Right lobe of liver (tissue), 4 donors: ENCODE results near the gene CLEC16A.

Source experiments
- POLR2A ChIP-seq: fragments of 450-650 bp; IDR thresholded peaks from one replicate; pipeline ENCODE4 v1.6.1; 2017; ENCODE audit warnings: antibody characterized with exemption, mild to moderate bottlenecking
- TF ChIP-seq, protein P1 (sequence below), 4 donors: fragments of 200-600 bp in 3 of 4; fragments of 450-650 bp in 1 of 4; IDR thresholded peaks; one replicate each; pipeline versions ENCODE4 v1.5.1 to v1.8.0; 2016 to 2022; ENCODE audit warnings: antibody characterized with exemption in 4 of 4, mild to moderate bottlenecking in 2 of 4
- donor health status: DM: no; HTN: no; CAD: no.
- donor health status: DM: no; HTN: no; CAD: no.
- donor health status: DM: no; HTN: yes; CAD: no.

DNA sequence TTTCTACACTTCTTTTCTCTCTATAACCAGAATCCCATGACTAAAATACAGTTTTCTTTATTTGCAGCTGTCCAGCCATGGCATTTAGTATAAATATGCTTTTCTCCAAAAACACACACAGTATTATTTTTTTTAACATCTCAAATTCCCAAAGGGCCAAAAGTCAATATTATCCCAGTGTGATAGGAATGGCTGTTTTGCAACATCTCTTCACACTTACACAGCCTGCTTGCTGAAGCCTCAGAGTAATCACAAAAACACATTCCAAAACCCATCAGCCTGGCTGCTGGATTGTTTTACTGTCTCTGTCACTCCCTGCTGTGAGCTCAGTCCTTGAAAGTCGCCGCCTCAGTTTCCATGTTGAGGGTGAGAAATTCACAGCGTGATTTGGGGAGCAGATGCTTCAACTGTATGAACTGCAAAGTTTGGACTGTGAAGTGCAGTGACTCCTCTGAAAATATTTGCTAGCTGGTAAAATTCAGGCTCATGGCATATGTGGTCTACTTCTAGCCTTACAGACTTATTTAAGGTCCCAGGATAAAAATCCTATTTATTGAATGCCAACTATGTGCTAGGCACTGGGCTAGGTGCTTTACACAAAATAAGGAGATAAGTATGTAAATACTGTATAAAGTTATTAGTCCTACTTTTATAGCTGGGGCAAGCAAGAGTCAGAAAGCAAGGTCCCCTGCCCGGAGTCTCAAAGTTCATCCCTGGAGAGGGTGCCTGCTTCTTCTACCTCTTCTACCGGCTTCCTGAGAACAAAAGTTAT, 195.1 kb downstream of the CLEC16A start:
- TF ChIP-seq, protein P1, sequence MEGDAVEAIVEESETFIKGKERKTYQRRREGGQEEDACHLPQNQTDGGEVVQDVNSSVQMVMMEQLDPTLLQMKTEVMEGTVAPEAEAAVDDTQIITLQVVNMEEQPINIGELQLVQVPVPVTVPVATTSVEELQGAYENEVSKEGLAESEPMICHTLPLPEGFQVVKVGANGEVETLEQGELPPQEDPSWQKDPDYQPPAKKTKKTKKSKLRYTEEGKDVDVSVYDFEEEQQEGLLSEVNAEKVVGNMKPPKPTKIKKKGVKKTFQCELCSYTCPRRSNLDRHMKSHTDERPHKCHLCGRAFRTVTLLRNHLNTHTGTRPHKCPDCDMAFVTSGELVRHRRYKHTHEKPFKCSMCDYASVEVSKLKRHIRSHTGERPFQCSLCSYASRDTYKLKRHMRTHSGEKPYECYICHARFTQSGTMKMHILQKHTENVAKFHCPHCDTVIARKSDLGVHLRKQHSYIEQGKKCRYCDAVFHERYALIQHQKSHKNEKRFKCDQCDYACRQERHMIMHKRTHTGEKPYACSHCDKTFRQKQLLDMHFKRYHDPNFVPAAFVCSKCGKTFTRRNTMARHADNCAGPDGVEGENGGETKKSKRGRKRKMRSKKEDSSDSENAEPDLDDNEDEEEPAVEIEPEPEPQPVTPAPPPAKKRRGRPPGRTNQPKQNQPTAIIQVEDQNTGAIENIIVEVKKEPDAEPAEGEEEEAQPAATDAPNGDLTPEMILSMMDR (IDR thresholded peaks at IDR 0.05): no peak
- no peak for TF ChIP-seq POLR2A
